ENCODE measurements around the gene AGXT.

The AGXT gene

DNA sequence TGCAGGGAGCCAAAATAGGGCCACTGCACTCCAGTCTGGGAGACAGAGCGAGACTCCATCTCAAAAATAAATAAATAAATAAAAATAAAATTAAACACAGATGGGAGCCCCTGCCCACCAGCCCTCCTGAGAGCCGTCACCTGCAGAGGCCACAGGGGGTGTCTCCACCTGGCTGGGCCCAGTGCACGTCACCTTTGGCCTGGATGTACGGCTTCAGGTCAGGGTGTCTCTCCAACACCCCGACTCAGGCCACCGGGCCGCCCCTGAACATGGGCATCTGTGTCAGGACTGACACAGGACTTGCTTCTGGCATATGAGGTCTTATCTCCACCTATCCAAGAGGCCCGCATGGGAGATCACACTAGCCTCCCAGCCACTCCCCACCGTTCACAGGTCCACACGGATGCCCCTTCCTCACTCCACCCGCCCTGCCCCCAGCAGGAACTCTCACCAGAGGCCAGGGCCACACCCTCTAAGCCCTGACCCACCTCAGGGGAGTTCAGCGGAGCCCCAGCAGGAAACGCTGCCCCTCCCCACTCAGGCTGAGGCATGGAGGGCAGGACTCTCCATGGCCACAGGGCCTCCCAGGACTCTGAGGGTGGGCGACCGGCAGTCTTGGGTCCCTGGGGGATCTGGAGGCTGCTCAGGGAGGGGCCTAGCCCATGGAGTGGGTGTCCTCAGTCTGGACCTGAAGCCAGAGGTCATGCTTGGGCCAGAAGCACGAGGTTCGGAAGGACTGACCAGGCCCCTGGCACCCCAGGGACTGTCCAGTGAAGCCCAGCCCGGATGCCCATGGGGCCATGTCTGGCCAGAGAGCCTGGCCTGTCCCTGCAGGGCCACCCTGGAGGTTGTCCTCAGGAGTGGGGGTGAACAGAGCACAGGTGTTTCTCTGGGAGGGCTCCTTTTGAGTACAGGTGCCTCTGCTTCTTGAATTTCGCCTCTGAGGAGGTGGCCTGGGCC, 35.9 kb downstream of the AGXT start:
- no peak for DNase-seq (ENCODE audit: extremely low spot score)
- ChIA-PET POLR2A (no interaction called here), CTCF (no interaction called here)
- TF ChIP-seq SUZ12 (IDR thresholded peaks at IDR 0.05) (no peak), ELF4 (IDR thresholded peaks at IDR 0.05) (no peak), PKNOX1 (IDR thresholded peaks at IDR 0.05) (no peak), FOXA1 (IDR thresholded peaks at IDR 0.05) (no peak), FOXK2 (IDR thresholded peaks at IDR 0.05) (no peak), TARDBP (IDR thresholded peaks at IDR 0.05) (no peak)

- DNase-seq (ENCODE audit: extremely low spot score) = no peak
- CTCF ChIA-PET = interaction anchor here (0.7 kb wide), 1 partner anchor 9 kb away, joined by 3 read pairs; no protein-coding TSS in a partner anchor
- POLR2A ChIA-PET = no interaction called here
- no peak for TF ChIP-seq L3MBTL2 (conservative IDR thresholded peaks at IDR 0.05)
- no peak for TF ChIP-seq TARDBP (IDR thresholded peaks at IDR 0.05)
- no peak for TF ChIP-seq FOXA1 (IDR thresholded peaks at IDR 0.05)
- no peak for TF ChIP-seq NFRKB (IDR thresholded peaks at IDR 0.05)
- no peak for TF ChIP-seq CTBP1 (IDR thresholded peaks at IDR 0.05; ENCODE audit: borderline replicate concordance)
- TF ChIP-seq SP1 (IDR thresholded peaks at IDR 0.05) = no peak
- TF ChIP-seq ELF4 (IDR thresholded peaks at IDR 0.05) = no peak
- TF ChIP-seq LEF1 (IDR thresholded peaks at IDR 0.05; ENCODE audit: borderline replicate concordance) = no peak
- TF ChIP-seq ARNT (IDR thresholded peaks at IDR 0.05) = no peak
- no peak for TF ChIP-seq SUZ12 (IDR thresholded peaks at IDR 0.05)
- TF ChIP-seq ZNF384 (IDR thresholded peaks at IDR 0.05) = no peak
- no peak for TF ChIP-seq PKNOX1 (IDR thresholded peaks at IDR 0.05)
- TF ChIP-seq BHLHE40 (IDR thresholded peaks at IDR 0.05; ENCODE audit: borderline replicate concordance) = no peak
- no peak for TF ChIP-seq FOXM1 (IDR thresholded peaks at IDR 0.05; ENCODE audit: borderline replicate concordance)
- TF ChIP-seq FOXK2 (IDR thresholded peaks at IDR 0.05) = no peak
- no peak for TF ChIP-seq HDGF (IDR thresholded peaks at IDR 0.05; ENCODE audit: borderline replicate concordance)
Measured at GRCh38 chr2:240905176-240905781, 36.7 kb downstream of the AGXT start.

GRCh38 chr2:240906141-240906910, 37.7 kb downstream of the AGXT start, which contains the start of gene CROCC2:
CROCC2 (plus strand) TSS chr2:240906336; CDS start chr2:240906514, 178 bp downstream.
- POLR2A ChIA-PET = no interaction called here
- CTCF ChIA-PET = interaction anchor here (0.9 kb wide), 1 partner anchor 8 kb away, joined by 3 read pairs; no protein-coding TSS in a partner anchor
- DNase-seq (ENCODE audit: extremely low spot score) = no peak
- TF ChIP-seq HDGF (IDR thresholded peaks at IDR 0.05; ENCODE audit: borderline replicate concordance) = no peak

DNA sequence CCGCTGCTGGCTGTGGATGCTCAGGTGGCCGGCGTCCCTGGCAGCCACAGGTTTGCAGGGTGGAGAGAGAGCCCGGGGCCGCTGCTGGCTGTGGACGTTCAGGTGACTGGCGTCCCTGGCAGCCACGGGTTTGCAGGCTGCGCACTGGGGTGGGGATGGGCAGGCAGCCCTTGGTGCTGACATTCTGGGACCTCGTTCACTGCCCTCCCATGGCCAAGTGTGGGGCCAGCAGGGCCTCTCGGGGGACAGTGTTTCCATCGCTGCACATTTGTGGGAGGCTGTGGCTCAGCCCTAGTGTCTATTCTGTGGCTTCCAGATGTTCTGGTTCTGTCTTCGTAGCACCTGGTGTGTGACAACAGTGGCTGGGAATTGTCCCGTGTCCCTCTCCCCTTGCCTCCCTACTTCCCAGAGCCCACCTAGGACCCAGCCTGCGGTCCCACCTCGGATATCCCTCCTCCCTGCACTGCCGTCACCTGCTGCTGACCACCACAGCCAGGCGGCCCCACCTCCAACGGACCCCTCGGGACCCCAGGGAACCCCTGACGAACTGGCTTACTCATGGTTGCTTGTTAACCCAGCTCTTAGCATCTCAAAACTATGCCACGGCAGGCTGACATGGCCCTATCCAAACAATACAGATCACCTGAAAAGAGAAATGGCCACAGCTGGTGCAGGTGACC, 38.4 kb downstream of the AGXT start:
- ChIA-PET CTCF (interaction anchor here (0.9 kb wide), 1 partner anchor 8 kb away, joined by 3 read pairs; no protein-coding TSS in a partner anchor), POLR2A (no interaction called here)
- DNase-seq (ENCODE audit: extremely low spot score) = no peak
- no peak for TF ChIP-seq ZNF384 (IDR thresholded peaks at IDR 0.05)
- TF ChIP-seq ELF4 (IDR thresholded peaks at IDR 0.05) = no peak
- no peak for TF ChIP-seq NFRKB (IDR thresholded peaks at IDR 0.05)
- no peak for TF ChIP-seq FOXM1 (IDR thresholded peaks at IDR 0.05; ENCODE audit: borderline replicate concordance)
- no peak for TF ChIP-seq CTBP1 (IDR thresholded peaks at IDR 0.05; ENCODE audit: borderline replicate concordance)
- no peak for TF ChIP-seq LEF1 (IDR thresholded peaks at IDR 0.05; ENCODE audit: borderline replicate concordance)
- no peak for TF ChIP-seq ARNT (IDR thresholded peaks at IDR 0.05)
- TF ChIP-seq HDGF (IDR thresholded peaks at IDR 0.05; ENCODE audit: borderline replicate concordance) = no peak
- no peak for TF ChIP-seq PKNOX1 (IDR thresholded peaks at IDR 0.05)
- TF ChIP-seq BHLHE40 (IDR thresholded peaks at IDR 0.05; ENCODE audit: borderline replicate concordance) = no peak
- TF ChIP-seq L3MBTL2 (conservative IDR thresholded peaks at IDR 0.05) = no peak

DNA sequence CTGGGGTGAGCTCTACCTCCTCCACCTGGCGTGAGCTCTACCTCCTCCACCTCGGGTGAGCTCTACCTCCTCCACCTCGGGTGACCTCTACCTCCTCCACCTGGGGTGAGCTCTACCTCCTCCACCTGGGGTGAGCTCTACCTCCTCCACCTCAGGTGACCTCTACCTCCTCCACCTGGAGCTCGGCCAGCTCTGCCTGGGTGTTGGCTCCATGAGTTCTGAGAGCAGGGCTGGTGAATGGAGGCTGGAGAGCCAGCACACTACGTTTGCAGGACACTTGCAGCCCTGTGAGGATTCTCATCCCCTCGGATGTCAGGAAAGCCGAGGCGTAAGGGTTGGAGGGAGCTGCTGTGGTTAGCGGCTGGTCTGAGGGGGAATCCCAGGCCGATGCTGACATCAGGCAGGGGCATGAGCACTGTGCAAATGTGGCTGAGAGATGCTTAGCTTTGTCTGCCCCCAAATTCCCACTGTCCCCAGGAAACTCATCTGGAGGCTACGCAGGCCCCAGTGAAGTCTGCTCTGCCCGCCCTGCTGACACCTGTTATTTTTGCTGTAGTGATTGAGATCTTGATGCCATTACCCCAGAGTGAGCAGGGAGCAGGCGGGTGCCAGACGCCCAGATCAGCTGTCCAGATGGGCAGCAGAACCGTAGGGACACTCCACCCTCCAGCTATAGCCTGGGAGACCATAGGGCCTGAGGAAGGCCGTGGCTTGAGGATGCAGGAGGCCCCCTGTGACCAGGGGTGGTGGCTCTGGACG, 40.8 kb downstream of the AGXT start:
- CTCF ChIA-PET = no interaction called here
- DNase-seq (ENCODE audit: extremely low spot score) = no peak
- POLR2A ChIA-PET = no interaction called here
- TF ChIP-seq FOXM1 (IDR thresholded peaks at IDR 0.05; ENCODE audit: borderline replicate concordance) (no peak), ARNT (IDR thresholded peaks at IDR 0.05) (no peak), TARDBP (IDR thresholded peaks at IDR 0.05) (no peak), L3MBTL2 (conservative IDR thresholded peaks at IDR 0.05) (no peak), LEF1 (IDR thresholded peaks at IDR 0.05; ENCODE audit: borderline replicate concordance) (no peak), BHLHE40 (IDR thresholded peaks at IDR 0.05; ENCODE audit: borderline replicate concordance) (no peak), ZNF384 (IDR thresholded peaks at IDR 0.05) (no peak), HDGF (IDR thresholded peaks at IDR 0.05; ENCODE audit: borderline replicate concordance) (no peak), ELF4 (IDR thresholded peaks at IDR 0.05) (no peak), CTBP1 (IDR thresholded peaks at IDR 0.05; ENCODE audit: borderline replicate concordance) (no peak), NFRKB (IDR thresholded peaks at IDR 0.05) (no peak), SUZ12 (IDR thresholded peaks at IDR 0.05) (no peak), FOXA1 (IDR thresholded peaks at IDR 0.05) (no peak), SP1 (IDR thresholded peaks at IDR 0.05) (no peak), PKNOX1 (IDR thresholded peaks at IDR 0.05) (no peak), FOXK2 (IDR thresholded peaks at IDR 0.05) (no peak)

Data from HEK293T (cell line).